ENCODE results near the gene ITGAX.

The ITGAX gene

DNA sequence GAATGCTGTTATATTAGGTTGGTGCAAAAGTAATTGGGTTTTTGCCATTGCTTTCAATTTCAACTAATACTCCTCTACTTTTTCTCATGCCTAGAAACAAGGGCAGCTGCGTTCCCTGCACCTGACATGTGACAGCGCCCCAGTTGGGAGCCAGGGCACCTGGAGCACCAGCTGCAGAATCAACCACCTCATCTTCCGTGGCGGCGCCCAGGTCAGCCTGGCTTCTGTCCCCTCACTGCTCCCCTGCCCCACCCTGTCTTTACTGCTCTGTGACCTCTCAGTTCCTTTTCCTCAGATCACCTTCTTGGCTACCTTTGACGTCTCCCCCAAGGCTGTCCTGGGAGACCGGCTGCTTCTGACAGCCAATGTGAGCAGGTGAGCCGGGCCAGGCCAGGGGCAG, 21.7 kb downstream of the ITGAX start:
- DNase-seq (ENCODE audit: low read depth): no peak
- no peak overlapping the region for H3K4me3 ChIP-seq (ENCODE audit: low read depth, low read length)
- TF ChIP-seq, protein P1, sequence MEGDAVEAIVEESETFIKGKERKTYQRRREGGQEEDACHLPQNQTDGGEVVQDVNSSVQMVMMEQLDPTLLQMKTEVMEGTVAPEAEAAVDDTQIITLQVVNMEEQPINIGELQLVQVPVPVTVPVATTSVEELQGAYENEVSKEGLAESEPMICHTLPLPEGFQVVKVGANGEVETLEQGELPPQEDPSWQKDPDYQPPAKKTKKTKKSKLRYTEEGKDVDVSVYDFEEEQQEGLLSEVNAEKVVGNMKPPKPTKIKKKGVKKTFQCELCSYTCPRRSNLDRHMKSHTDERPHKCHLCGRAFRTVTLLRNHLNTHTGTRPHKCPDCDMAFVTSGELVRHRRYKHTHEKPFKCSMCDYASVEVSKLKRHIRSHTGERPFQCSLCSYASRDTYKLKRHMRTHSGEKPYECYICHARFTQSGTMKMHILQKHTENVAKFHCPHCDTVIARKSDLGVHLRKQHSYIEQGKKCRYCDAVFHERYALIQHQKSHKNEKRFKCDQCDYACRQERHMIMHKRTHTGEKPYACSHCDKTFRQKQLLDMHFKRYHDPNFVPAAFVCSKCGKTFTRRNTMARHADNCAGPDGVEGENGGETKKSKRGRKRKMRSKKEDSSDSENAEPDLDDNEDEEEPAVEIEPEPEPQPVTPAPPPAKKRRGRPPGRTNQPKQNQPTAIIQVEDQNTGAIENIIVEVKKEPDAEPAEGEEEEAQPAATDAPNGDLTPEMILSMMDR (IDR thresholded peaks at IDR 0.05; ENCODE audit: low read depth, low read length, missing control alignments): no peak

DNA sequence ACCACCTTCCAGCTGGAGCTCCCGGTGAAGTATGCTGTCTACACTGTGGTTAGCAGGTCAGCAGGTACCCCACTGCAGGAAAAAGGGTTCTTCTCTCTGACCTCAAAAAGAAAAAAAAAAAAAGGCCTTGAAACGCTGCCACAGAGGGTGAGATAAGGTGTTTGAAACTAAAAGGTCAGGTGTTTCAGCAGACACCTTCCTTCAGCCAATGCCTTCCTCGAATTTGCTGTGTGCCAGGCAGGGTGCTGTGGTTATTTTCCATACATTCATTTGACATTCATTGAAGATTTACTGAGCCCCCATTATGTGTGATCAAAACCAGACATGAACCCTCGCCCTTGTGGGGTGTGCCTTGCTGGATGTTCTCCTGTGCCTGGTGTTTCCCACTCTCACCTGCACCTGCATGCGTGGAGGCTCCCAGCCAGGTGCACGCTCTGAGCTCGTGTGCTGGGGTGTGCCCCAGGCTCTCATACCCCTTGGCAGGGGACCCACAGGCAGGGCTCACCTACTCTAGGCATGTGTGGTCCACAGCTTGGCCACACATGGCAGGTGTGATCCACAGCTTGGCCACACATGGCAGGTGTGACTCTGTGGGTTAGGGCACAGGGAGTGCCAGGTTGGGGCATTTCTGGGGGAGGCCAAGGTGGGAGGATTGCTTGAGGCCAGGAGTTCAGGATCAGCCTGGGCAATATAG, 22.4 kb downstream of the ITGAX start:
- no peak for DNase-seq (ENCODE audit: low read depth)
- H3K4me3 ChIP-seq (ENCODE audit: low read depth, low read length): no peak overlapping the region
- TF ChIP-seq, protein P1 (IDR thresholded peaks at IDR 0.05; ENCODE audit: low read depth, low read length, missing control alignments): no peak

DNA sequence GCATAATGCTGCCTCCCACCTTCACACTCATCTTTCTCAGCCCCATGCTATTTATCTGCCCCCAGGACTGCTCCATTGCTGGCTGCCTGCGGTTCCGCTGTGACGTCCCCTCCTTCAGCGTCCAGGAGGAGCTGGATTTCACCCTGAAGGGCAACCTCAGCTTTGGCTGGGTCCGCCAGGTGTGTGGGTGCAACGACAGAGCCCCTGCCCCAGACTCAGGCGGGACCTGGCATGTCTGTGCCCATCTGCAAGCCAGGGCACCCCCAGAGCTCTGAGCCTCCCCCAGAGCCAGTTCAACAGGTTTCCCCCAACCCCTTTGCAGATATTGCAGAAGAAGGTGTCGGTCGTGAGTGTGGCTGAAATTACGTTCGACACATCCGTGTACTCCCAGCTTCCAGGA, 25.2 kb downstream of the ITGAX start:
- TF ChIP-seq, protein P1 (IDR thresholded peaks at IDR 0.05; ENCODE audit: low read depth, low read length, missing control alignments): no peak
- no peak overlapping the region for H3K4me3 ChIP-seq (ENCODE audit: low read depth, low read length)
- DNase-seq (ENCODE audit: low read depth): no peak

DNA sequence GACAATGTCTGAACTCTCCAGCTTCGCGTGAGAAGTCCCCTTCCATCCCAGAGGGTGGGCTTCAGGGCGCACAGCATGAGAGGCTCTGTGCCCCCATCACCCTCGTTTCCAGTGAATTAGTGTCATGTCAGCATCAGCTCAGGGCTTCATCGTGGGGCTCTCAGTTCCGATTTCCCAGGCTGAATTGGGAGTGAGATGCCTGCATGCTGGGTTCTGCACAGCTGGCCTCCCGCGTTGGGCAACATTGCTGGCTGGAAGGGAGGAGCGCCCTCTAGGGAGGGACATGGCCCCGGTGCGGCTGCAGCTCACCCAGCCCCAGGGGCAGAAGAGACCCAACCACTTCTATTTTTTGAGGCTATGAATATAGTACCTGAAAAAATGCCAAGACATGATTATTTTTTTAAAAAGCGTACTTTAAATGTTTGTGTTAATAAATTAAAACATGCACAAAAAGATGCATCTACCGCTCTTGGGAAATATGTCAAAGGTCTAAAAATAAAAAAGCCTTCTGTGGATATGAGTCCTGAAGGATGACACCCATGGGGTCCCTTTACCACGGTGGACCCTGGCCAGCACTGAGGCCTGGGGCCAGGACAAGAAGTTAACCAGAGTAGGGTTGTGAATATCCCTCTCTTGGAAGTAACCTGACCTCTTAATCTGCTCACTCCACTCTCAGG, 27.6 kb downstream of the ITGAX start:
- TF ChIP-seq, protein P1 (IDR thresholded peaks at IDR 0.05; ENCODE audit: low read depth, low read length, missing control alignments): peak; percentile 85
- peak; percentile 13 for DNase-seq (ENCODE audit: low read depth)
- H3K4me3 ChIP-seq (ENCODE audit: low read depth, low read length): no peak overlapping the region

DNA sequence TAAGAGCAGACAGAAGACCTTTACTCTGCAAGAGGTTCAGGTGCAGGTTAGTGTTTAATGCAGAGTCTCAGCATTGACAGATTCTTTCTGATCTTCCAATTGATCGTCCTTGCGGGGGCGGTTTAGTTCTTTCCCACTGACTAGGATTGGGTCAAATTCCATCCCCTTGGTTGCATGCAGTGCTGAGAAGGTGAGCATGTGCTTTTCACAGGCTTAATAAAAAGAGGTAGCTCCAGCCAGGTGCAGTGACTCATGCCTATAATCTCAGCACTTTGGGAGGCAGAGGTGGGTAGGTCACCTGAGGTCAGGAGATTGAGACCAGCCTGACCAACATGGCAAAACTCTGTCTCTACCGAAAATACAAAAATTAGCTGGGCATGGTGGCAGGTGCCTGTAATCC, 30.7 kb downstream of the ITGAX start:
- no peak for DNase-seq (ENCODE audit: low read depth)
- no peak overlapping the region for H3K4me3 ChIP-seq (ENCODE audit: low read depth, low read length)
- TF ChIP-seq, protein P1 (IDR thresholded peaks at IDR 0.05; ENCODE audit: low read depth, low read length, missing control alignments): no peak

DNA sequence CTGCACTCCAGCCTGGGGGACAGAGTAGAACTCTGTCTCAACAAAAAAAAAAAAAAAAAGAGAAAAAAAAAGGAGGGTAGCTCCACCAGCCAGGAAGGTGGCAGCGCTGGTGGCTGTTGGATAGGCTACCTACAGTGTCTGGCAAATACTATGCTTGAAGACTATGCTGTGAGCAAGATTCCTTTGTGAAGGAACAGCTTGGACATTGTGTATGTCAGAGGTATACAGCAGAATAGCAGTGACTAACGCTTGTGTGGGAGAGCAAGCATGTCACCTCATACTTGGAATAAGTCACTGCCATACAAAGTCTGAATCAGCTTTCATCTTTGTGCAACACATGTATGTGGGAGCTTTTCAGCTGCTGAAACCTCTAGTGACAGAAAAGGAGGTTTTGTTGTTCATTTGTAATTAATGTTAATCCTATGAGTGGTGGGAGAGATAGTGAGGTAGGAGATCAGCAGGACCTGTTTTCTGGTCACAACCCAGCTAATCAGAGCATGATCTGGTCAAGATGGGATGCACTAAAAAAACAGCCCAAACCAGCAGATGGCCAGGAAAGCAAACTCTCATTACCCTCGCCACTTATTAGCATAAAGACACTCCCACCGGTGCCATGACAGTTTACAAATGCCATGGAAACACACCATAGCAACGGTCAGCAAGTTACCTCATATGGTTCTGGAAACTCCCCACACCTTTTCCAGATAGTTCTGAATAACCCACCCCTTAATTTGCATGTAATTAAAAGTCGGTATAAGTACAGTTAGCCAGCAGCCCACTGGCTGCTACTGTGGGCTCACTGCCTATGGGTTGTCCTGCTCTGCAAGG, 31.4 kb downstream of the ITGAX start:
- peak; percentile 35 for DNase-seq (ENCODE audit: low read depth)
- TF ChIP-seq, protein P1 (IDR thresholded peaks at IDR 0.05; ENCODE audit: low read depth, low read length, missing control alignments): no peak
- no peak overlapping the region for H3K4me3 ChIP-seq (ENCODE audit: low read depth, low read length)
